Caco-2 (cell line): Measurements from ENCODE around the gene MCTP1. TPM values are rescaled to one million over a fixed set of nuclear protein-coding genes. Genes with fewer than 3 reads are reported as not detected.

Experiments
- BruUV-seq: library from RNA; stranded (reverse); fragments of 400-500 nt; replicated peaks from 2 replicates; lab custom pipeline; 2021; lab: Mats Ljungman, UMichigan
- CTCF ChIA-PET: fragments of 300-600 bp; sonication (Branson Sonifier 250); formaldehyde crosslinking; loops from one replicate; lab custom pipeline; 2022; ENCODE audit warnings: antibody characterized with exemption; lab: Charles Lee
- POLR2A ChIA-PET: fragments of 300-600 bp; sonication (Branson Sonifier 250); formaldehyde crosslinking; loops from one replicate; lab custom pipeline; 2022; ENCODE audit warnings: antibody characterized with exemption; lab: Charles Lee
- DNase-seq, 2 experiments: peaks; one replicate each; pipeline versions ENCODE4 v3.0.0 to v3.0.0-alpha.2; 2020 to 2022
- H3K27me3 ChIP-seq: replicated peaks from 2 replicates; pipeline ENCODE4 v1.6.0; 2011; ENCODE audit warnings: low read length; ENCODE audit not compliant: control insufficient read depth, insufficient read depth
- H3K36me3 ChIP-seq: 2 replicates; pipeline ENCODE4 v1.5.1; 2011; ENCODE audit warnings: low read length; ENCODE audit not compliant: control insufficient read depth, insufficient read depth
- H3K4me1 ChIP-seq: fragments of 250-450 bp; sonication (Bioruptor Pico); 2 replicates; pipeline ENCODE4 v1.5.1; 2020; ENCODE audit warnings: mild to moderate bottlenecking
- H3K4me3 ChIP-seq: 2 replicates; pipeline ENCODE4 v1.5.1; 2011; ENCODE audit warnings: low read depth, mild to moderate bottlenecking, control low read depth, low read length
- H3K9me3 ChIP-seq: fragments of 250-450 bp; sonication (Bioruptor Pico); 2 replicates; pipeline ENCODE4 v1.5.1; 2020; ENCODE audit warnings: mild to moderate bottlenecking, moderate library complexity
- H3K27ac Mint-ChIP-seq: one replicate; pipeline ENCODE4 v1.8.0; 2022; ENCODE audit warnings: mixed read lengths; ENCODE audit not compliant: unreplicated experiment
- H3K27me3 Mint-ChIP-seq: one replicate; pipeline ENCODE4 v1.8.0; 2022; ENCODE audit warnings: mixed read lengths; ENCODE audit not compliant: insufficient read depth, unreplicated experiment
- H3K36me3 Mint-ChIP-seq: one replicate; pipeline ENCODE4 v1.8.0; 2022; ENCODE audit warnings: mild to moderate bottlenecking, mixed read lengths; ENCODE audit not compliant: insufficient read depth, unreplicated experiment
- H3K4me1 Mint-ChIP-seq: one replicate; pipeline ENCODE4 v1.8.0; 2022; ENCODE audit warnings: low read depth, mixed read lengths; ENCODE audit not compliant: unreplicated experiment
- H3K4me3 Mint-ChIP-seq: one replicate; pipeline ENCODE4 v1.8.0; 2022; ENCODE audit warnings: mild to moderate bottlenecking, moderate library complexity, mixed read lengths; ENCODE audit not compliant: unreplicated experiment
- H3K9me3 Mint-ChIP-seq: one replicate; pipeline ENCODE4 v1.8.0; 2022; ENCODE audit warnings: mixed read lengths; ENCODE audit not compliant: unreplicated experiment
- CTCF ChIP-seq, 2 experiments: fragments of 200-600 bp in 1 of 2; IDR thresholded peaks; 1 replicate in 1 of 2; 2 replicates in 1 of 2; pipeline versions ENCODE4 v1.5.1 to v1.8.0; 2011 to 2022; ENCODE audit warnings: antibody characterized with exemption in 1 of 2, control low read depth in 1 of 2, inconsistent platforms in 1 of 2, low read depth in 1 of 2, low read length in 1 of 2, mild to moderate bottlenecking in 1 of 2, moderate library complexity in 1 of 2; ENCODE audit not compliant: insufficient read depth in 1 of 2, severe bottlenecking in 1 of 2, unreplicated experiment in 1 of 2
- intact Hi-C: fragments of 100-400 bp; cut with micrococcal nuclease; formaldehyde crosslinking; loops from one replicate; pipeline ENCODE4 v1.10.0; 2022; ENCODE audit not compliant: unreplicated experiment
- total RNA-seq: library from RNA; stranded (reverse); gene quantifications from 2 replicates; pipeline ENCODE4 v1.2.3, GENCODE V29; 2022

The MCTP1 gene
- total RNA-seq, 1 experiment from 2014 or later = 3.2 TPM

GRCh38 chr5:95018511-95018910 is 266.4 kb downstream of the MCTP1 start:
- intact Hi-C loops = no loop called here
- Histone ChIP-seq H3K4me1 (no peaks in the 10 kb centered on the region), H3K4me3 (no peak overlapping the region), H3K36me3 (no peaks in the 10 kb centered on the region), H3K27me3 (no peaks in the 10 kb centered on the region), H3K9me3 (no peaks in the 10 kb centered on the region)
- no peak overlapping the region for H3K4me3 Mint-ChIP-seq
- no peak overlapping the region for H3K27ac Mint-ChIP-seq
- H3K9me3 Mint-ChIP-seq = no peaks in the 10 kb centered on the region
- CTCF ChIA-PET = no interaction called here
- no peak for TF ChIP-seq CTCF (IDR thresholded peaks at IDR 0.05; ENCODE audit: insufficient read depth in 1 of 2, low read depth in 1 of 2, low read length in 1 of 2, severe bottlenecking in 1 of 2, unreplicated experiment in 1 of 2)
- H3K4me1 Mint-ChIP-seq = no peaks in the 10 kb centered on the region
- no peak for DNase-seq
- POLR2A ChIA-PET = no interaction called here
- peaks cover 9% of the 10 kb centered on the region for H3K27me3 Mint-ChIP-seq
- BruUV-seq = no TSS peak
- H3K36me3 Mint-ChIP-seq = no peaks in the 10 kb centered on the region

GRCh38 chr5:95009812-95010211 is 275.1 kb downstream of the MCTP1 start:
- H3K9me3 Mint-ChIP-seq = no peaks in the 10 kb centered on the region
- Histone ChIP-seq H3K36me3 (no peaks in the 10 kb centered on the region), H3K9me3 (peaks cover 2% of the 10 kb centered on the region; the same call in 1 of the 2 replicates), H3K4me3 (no peak overlapping the region), H3K4me1 (no peaks in the 10 kb centered on the region), H3K27me3 (no peaks in the 10 kb centered on the region)
- peaks cover 3% of the 10 kb centered on the region for H3K27me3 Mint-ChIP-seq
- H3K4me3 Mint-ChIP-seq = no peak overlapping the region
- no peaks in the 10 kb centered on the region for H3K36me3 Mint-ChIP-seq
- CTCF ChIA-PET = no interaction called here
- H3K4me1 Mint-ChIP-seq = no peaks in the 10 kb centered on the region
- POLR2A ChIA-PET = no interaction called here
- no TSS peak for BruUV-seq
- TF ChIP-seq CTCF (IDR thresholded peaks at IDR 0.05; ENCODE audit: insufficient read depth in 1 of 2, low read depth in 1 of 2, low read length in 1 of 2, severe bottlenecking in 1 of 2, unreplicated experiment in 1 of 2) = no peak
- no peak overlapping the region for H3K27ac Mint-ChIP-seq
- no peak for DNase-seq
- intact Hi-C loops = no loop called here

- H3K36me3 Mint-ChIP-seq = no peaks in the 10 kb centered on the region
- no peak overlapping the region for H3K27ac Mint-ChIP-seq
- no TSS peak for BruUV-seq
- H3K27me3 Mint-ChIP-seq = peaks cover 3% of the 10 kb centered on the region
- intact Hi-C loops = no loop called here
- peaks cover 12% of the 10 kb centered on the region for H3K9me3 Mint-ChIP-seq
- no peaks in the 10 kb centered on the region for H3K36me3 ChIP-seq
- ChIA-PET POLR2A (no interaction called here), CTCF (no interaction called here)
- no peak for TF ChIP-seq CTCF (IDR thresholded peaks at IDR 0.05; ENCODE audit: insufficient read depth in 1 of 2, low read depth in 1 of 2, low read length in 1 of 2, severe bottlenecking in 1 of 2, unreplicated experiment in 1 of 2)
- H3K4me3 Mint-ChIP-seq = no peak overlapping the region
- no peak for DNase-seq
- no peaks in the 10 kb centered on the region for H3K4me1 Mint-ChIP-seq
- no peaks in the 10 kb centered on the region for H3K4me1 ChIP-seq
- no peaks in the 10 kb centered on the region for H3K27me3 ChIP-seq
- peaks cover 8% of the 10 kb centered on the region; the same call in 1 of the 2 replicates for H3K9me3 ChIP-seq
- H3K4me3 ChIP-seq = no peak overlapping the region
Observed at GRCh38 chr5:95007921-95008597, 276.8 kb downstream of the MCTP1 start.
